ENCODE data around the gene PLIN1. TPM values are rescaled to one million over a fixed set of nuclear protein-coding genes. Genes with fewer than 3 reads are reported as not detected.

PLIN1 gene
- total RNA-seq, 1 donor from 2014 or later, result 0.17 TPM

GRCh38 chr15:89669309-89669865 is 9.8 kb downstream of the PLIN1 start:
- no peaks in the 10 kb centered on the region for H3K9me3 Mint-ChIP-seq (ENCODE audit: low read depth)
- H3K36me3 Mint-ChIP-seq (ENCODE audit: low read depth), result no peaks in the 10 kb centered on the region
- DNase-seq (ENCODE audit: low spot score), result no peak
- H3K4me1 Mint-ChIP-seq (ENCODE audit: low read depth), result peaks cover 23% of the 10 kb centered on the region
- TF ChIP-seq CTCF (IDR thresholded peaks at IDR 0.05), result no peak
- no peaks in the 10 kb centered on the region for H3K27me3 Mint-ChIP-seq (ENCODE audit: low read depth)
- no peak overlapping the region for H3K4me3 Mint-ChIP-seq (ENCODE audit: unreplicated experiment)
- no peak overlapping the region for H3K27ac Mint-ChIP-seq (ENCODE audit: unreplicated experiment)

- Mint-ChIP-seq H3K9me3 (ENCODE audit: low read depth) (no peaks in the 10 kb centered on the region), H3K36me3 (ENCODE audit: low read depth) (no peaks in the 10 kb centered on the region), H3K27me3 (ENCODE audit: low read depth) (no peaks in the 10 kb centered on the region), H3K4me3 (ENCODE audit: unreplicated experiment) (no peak overlapping the region), H3K27ac (ENCODE audit: unreplicated experiment) (no peak overlapping the region), H3K4me1 (ENCODE audit: low read depth) (peaks cover 25% of the 10 kb centered on the region)
- TF ChIP-seq CTCF (IDR thresholded peaks at IDR 0.05), result no peak
- DNase-seq (ENCODE audit: low spot score), result no peak
These were observed 11.0 kb downstream of the PLIN1 start for GRCh38 chr15:89668171-89668570.

- peaks cover 26% of the 10 kb centered on the region for H3K4me1 Mint-ChIP-seq (ENCODE audit: low read depth)
- no peak overlapping the region for H3K27ac Mint-ChIP-seq (ENCODE audit: unreplicated experiment)
- H3K9me3 Mint-ChIP-seq (ENCODE audit: low read depth), result no peaks in the 10 kb centered on the region
- H3K36me3 Mint-ChIP-seq (ENCODE audit: low read depth), result no peaks in the 10 kb centered on the region
- no peaks in the 10 kb centered on the region for H3K27me3 Mint-ChIP-seq (ENCODE audit: low read depth)
- TF ChIP-seq CTCF (IDR thresholded peaks at IDR 0.05), result no peak
- no peak for DNase-seq (ENCODE audit: low spot score)
- H3K4me3 Mint-ChIP-seq (ENCODE audit: unreplicated experiment), result no peak overlapping the region
These were observed 11.5 kb downstream of the PLIN1 start for GRCh38 chr15:89667706-89667960.

- Mint-ChIP-seq H3K9me3 (ENCODE audit: low read depth) (no peaks in the 10 kb centered on the region), H3K4me1 (ENCODE audit: low read depth) (peaks cover 25% of the 10 kb centered on the region), H3K27me3 (ENCODE audit: low read depth) (no peaks in the 10 kb centered on the region), H3K4me3 (ENCODE audit: unreplicated experiment) (no peak overlapping the region), H3K36me3 (ENCODE audit: low read depth) (no peaks in the 10 kb centered on the region), H3K27ac (ENCODE audit: unreplicated experiment) (no peak overlapping the region)
- TF ChIP-seq CTCF (IDR thresholded peaks at IDR 0.05), result no peak
- DNase-seq (ENCODE audit: low spot score), result no peak
These were observed 12.1 kb downstream of the PLIN1 start for GRCh38 chr15:89666858-89667705.

GRCh38 chr15:89666184-89666857 is 12.8 kb downstream of the PLIN1 start:
- TF ChIP-seq CTCF (IDR thresholded peaks at IDR 0.05), result no peak
- no peaks in the 10 kb centered on the region for H3K9me3 Mint-ChIP-seq (ENCODE audit: low read depth)
- H3K27me3 Mint-ChIP-seq (ENCODE audit: low read depth), result no peaks in the 10 kb centered on the region
- H3K4me3 Mint-ChIP-seq (ENCODE audit: unreplicated experiment), result peak overlapping the region; percentile 31
- peaks cover 21% of the 10 kb centered on the region for H3K4me1 Mint-ChIP-seq (ENCODE audit: low read depth)
- no peaks in the 10 kb centered on the region for H3K36me3 Mint-ChIP-seq (ENCODE audit: low read depth)
- H3K27ac Mint-ChIP-seq (ENCODE audit: unreplicated experiment), result peak overlapping the region; percentile 45
- DNase-seq (ENCODE audit: low spot score), result no peak

All from chondrocyte (in vitro differentiated cells).